SH-SY5Y (cell line): ENCODE results near the gene HPCAL1.

Experiments
- GATA2 ChIP-seq: IDR thresholded peaks from 2 replicates; pipeline ENCODE4 v1.6.1; 2011; ENCODE audit warnings: mild to moderate bottlenecking, low read depth, low read length
- GATA3 ChIP-seq: IDR thresholded peaks from 2 replicates; pipeline ENCODE4 v1.6.1; 2011; ENCODE audit warnings: low read depth, mild to moderate bottlenecking, low read length, moderate library complexity

DNA sequence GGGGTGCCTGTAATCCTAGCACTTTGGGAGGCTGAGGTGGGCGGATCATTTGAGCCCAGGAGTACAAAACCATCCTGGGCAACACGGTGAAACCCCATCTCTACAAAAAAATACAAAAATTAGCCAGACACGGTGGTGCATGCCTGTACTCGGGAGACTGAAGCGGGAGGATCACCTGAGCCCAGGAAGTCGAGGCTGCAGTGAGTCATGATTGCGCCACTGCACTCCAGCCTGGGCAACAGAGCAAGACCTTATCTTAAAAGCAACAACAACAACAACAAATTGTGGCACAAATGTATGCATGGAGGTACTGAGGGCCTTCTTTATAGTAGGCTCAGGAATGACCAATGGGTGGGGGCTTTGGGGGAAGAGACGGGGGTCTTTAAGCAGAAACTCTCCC is 38.5 kb downstream of the HPCAL1 start:
- TF ChIP-seq GATA2 (no peak), GATA3 (no peak)
